Smooth muscle cell of the brain vasculature (primary cell): ENCODE data around the gene TRIM71.
"Not testable (repeated sequence)": the region's sequence is repeated elsewhere in the genome, so short reads cannot be mapped to it uniquely, and the experiment has no call there.

Source experiments
- DNase-seq: peaks from one replicate; pipeline ENCODE4 v3.0.0-alpha.2; 2012; ENCODE audit warnings: low read depth, low spot score

TRIM71 gene

DNA sequence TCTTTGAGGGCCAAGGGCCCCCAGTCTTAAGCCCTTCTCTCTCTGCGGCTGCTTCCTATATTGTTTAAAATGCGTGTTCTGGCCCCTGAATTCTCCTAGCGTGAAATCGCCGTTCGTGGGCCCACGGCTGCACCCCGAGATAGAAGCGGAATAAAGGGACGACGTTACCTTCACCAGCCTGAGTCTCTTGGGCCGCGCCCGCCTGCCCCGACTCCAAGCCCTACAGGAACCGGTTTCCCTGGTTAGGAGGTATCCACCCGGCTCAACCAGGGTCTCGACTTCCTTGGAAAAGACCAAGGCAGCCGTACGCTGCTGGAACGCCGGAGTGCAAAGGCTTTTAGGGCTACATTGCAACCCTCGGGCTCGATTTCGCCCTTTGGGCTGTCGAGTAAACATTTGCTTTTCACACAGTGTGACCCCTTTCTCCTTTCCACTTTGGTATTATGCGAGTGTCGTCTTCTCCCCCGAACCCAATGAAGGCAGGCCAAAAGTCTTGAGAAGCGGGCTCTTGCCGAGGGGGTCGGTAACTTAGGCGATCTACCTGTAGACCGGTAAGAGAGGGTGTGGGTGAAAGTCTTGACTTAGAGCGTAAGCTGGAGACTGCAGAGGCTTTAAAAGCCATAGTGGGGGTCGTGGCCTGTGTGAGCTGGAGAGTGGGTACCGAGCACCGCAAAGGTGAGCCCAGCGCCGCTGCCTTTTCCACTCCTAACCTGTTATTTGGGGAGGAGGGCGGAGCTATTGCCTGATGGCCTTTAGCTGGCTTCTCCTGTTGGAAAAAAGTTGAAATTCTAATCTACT is 2.0 kb downstream of the TRIM71 start:
- DNase-seq: no peak

- DNase-seq: no peak
These were observed 2.6 kb downstream of the TRIM71 start for GRCh38 chr3:32820430-32820829.

GRCh38 chr3:32820971-32821685 is 3.3 kb downstream of the TRIM71 start:
- DNase-seq: no peak

GRCh38 chr3:32821686-32822296 is 4.0 kb downstream of the TRIM71 start:
- DNase-seq: no peak

- no peak for DNase-seq
These were observed 5.1 kb downstream of the TRIM71 start for GRCh38 chr3:32822609-32823498.

DNA sequence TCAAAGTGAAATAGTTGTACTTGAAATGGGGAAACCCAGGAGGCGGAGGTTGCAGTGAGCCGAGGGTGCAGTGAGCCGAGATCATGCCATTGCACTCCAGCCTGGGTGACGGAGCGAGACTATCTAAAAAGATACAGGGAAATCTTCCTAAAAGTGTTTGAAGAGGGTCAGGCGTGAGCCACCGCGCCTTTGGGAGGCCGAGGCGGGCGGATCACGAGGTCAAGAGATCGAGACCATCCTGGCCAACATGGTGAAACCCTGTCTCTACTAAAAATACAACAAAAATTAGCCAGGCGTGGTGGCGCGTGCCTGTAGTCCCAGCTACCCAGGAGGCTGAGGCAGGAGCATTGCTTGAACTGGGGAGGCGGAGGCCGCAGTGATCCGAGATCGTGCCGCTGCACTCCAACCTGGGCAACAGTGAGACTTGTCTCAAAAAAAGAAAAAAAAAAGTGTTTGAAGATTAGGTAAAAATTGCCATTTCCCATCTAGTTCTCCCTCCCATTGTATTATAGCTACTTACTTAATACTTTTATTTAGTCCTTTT is 5.9 kb downstream of the TRIM71 start:
- DNase-seq: not testable (repeated sequence)

- no peak for DNase-seq
These were observed 8.0 kb downstream of the TRIM71 start for GRCh38 chr3:32825601-32826375.

GRCh38 chr3:32831062-32831461 is 13.3 kb downstream of the TRIM71 start:
- DNase-seq: no peak

GRCh38 chr3:32831791-32832190 is 14.0 kb downstream of the TRIM71 start:
- no peak for DNase-seq

DNA sequence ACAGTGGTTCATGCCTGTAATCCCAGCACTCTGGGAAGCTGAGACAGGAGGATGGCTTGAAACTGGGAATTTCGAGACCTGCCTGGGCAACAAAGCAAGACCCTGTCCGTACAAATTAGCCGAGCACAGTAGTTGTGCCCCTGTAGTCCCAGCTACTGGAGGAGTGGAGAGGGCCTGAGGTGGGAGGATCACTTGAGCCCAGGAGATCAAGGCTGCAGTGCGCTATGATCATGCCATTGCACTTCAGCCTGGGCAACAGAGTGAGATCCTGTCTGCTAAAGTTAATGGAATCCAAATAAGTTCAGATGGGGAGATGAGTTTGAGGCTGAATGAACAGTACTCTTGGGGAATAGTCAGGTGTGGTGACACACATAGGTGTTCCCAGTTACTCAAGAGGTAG is 14.4 kb downstream of the TRIM71 start:
- no peak for DNase-seq

GRCh38 chr3:32835049-32835371 is 17.2 kb downstream of the TRIM71 start:
- DNase-seq: no peak

DNA sequence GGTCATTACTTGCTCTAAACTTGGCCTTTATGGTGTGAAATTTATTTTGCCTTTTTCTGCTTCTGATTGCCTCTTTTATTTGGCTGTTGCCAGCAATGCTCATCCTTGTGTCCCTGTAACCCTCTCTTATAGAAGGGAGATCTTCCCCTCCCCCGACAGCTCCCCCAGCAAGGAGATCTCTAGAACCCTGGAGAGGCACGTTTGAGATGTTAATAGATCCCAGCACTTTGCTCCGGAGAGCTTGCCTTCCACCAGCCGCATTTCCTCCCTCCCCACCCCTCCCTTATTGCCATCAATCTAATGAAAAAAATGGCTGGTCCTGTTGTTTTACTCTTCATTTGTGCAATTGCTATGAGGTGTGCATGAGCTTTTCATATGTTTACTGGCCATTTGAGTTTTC is 18.2 kb downstream of the TRIM71 start:
- DNase-seq: no peak

- DNase-seq: no peak
These were observed 18.8 kb downstream of the TRIM71 start for GRCh38 chr3:32836601-32837000.

DNA sequence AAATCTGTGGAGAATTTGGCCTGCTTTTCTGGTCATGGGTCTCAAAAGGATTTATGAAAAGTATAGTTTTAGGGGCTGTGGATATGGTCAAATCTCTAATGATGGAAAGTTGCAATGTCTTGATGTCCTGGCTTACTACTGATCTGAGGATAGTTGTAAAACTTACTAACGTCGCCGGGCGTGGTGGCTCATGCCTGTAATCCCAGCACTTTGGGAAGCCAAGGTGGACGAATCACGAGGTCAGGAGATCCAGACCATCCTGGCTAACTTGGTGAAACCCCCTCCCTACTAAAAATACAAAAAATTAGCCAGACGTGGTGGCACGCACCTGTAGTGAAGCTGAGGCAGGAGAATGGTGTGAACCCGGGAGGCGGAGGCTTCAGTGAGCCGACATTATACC is 19.6 kb downstream of the TRIM71 start:
- DNase-seq: no peak

DNA sequence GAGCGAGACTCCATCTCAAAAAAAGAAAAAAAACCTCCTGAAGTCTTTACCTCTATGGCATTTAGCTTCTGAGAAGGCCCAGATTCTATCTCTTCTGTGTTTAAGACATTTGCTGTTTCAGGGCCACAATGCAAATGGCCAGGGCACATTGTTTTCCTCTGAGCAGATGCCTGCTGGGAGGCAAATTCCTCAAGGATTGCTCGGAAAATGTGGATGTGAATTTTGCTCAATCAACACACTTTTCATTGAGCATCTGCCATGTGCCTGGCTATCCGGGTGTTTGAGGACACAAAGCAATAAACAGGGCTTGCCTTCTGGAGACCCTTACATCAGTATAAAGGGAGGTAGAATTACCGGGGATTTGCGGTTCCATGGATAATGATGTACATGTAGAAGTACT is 20.0 kb downstream of the TRIM71 start:
- DNase-seq: no peak

- no peak for DNase-seq
These were observed 21.9 kb downstream of the TRIM71 start for GRCh38 chr3:32839714-32840085.

- no peak for DNase-seq
These were observed 22.5 kb downstream of the TRIM71 start for GRCh38 chr3:32840086-32840841.

DNA sequence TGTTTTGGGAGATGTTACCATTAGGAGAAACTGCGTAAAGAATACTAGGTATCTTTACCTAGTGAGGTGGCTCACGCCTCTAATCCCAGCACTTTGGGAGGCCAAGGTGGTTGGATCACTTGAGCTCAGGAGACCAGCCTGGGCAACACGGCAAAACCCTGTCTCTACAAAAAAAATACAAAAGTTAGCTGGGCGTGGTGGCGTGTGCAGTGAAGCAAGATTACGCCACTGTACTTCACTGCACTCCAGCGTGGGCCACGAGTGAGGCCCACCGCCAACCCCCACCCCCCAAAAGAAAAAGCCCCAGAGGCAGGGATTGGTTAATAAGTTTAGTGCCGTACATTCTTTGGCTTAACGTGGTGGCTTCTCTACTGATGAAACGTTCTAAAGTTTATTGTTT is 23.5 kb downstream of the TRIM71 start:
- DNase-seq: no peak

GRCh38 chr3:32841867-32842470 is 24.2 kb downstream of the TRIM71 start:
- no peak for DNase-seq

DNA sequence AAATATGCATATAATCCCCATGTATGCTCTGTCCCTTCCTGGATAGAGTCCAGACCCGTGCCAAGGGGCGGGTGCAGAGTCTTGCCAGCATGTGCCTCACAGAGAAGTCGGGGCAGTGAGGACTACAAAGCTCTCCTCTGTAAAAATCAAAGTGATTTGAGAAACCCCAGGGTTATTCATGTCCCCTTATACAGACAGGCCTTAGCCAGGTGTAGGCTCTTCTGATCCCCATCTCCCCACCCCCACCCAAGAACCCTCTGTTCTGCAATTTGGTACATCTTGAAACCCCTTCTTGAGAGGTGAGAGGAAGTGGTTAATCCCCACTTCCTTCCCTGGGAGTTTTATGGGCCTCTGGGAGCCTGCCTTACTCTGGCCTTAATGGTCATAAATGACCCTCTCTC is 24.7 kb downstream of the TRIM71 start:
- DNase-seq: no peak
